PC-9 (cell line): ENCODE data around the gene CHST11. TPM values are rescaled to one million over a fixed set of nuclear protein-coding genes. Genes with fewer than 3 reads are reported as not detected.

Experiments
- BruUV-seq: library from RNA; stranded (reverse); fragments of 400-500 nt; replicated peaks from 2 replicates; lab custom pipeline; 2021; lab: Mats Ljungman, UMichigan
- CTCF ChIA-PET: fragments of 300-600 bp; sonication (Branson Sonifier 250); formaldehyde crosslinking; loops from one replicate; lab custom pipeline; 2022; ENCODE audit warnings: antibody characterized with exemption; lab: Charles Lee
- POLR2A ChIA-PET: fragments of 300-600 bp; sonication (Branson Sonifier 250); formaldehyde crosslinking; loops from one replicate; lab custom pipeline; 2022; ENCODE audit warnings: antibody characterized with exemption; ENCODE audit not compliant: unreplicated experiment; lab: Charles Lee
- DNase-seq, 2 experiments: peaks; one replicate each; pipeline versions ENCODE4 v3.0.0 to v3.0.0-alpha.2; 2015 to 2022; ENCODE audit warnings: mixed read lengths in 1 of 2
- H2AFZ ChIP-seq: fragments of 200-600 bp; sonication (generic); 2 replicates; pipeline ENCODE4 v1.8.1; 2017; ENCODE audit warnings: antibody characterized with exemption
- H3F3A ChIP-seq: fragments of 200-600 bp; sonication (generic); 2 replicates; pipeline ENCODE4 v1.8.1; 2017; ENCODE audit warnings: antibody characterized with exemption, mild to moderate bottlenecking, low read depth; ENCODE audit not compliant: insufficient read depth
- H3K27ac ChIP-seq: fragments of 200-600 bp; sonication (generic); 2 replicates; pipeline ENCODE4 v1.6.1; 2016; ENCODE audit warnings: mixed run types
- H3K27me3 ChIP-seq: fragments of 200-600 bp; sonication (generic); 2 replicates; pipeline ENCODE4 v1.6.1; 2016; ENCODE audit warnings: low read depth, mixed run types; ENCODE audit not compliant: insufficient read depth
- H3K36me3 ChIP-seq: fragments of 200-600 bp; sonication (generic); 2 replicates; pipeline ENCODE4 v1.6.1; 2016; ENCODE audit warnings: low read depth, mixed run types
- H3K4me1 ChIP-seq: fragments of 200-600 bp; sonication (generic); replicated peaks from 2 replicates; pipeline ENCODE4 v1.6.1; 2016; ENCODE audit warnings: mixed run types; ENCODE audit not compliant: insufficient read depth
- H3K4me2 ChIP-seq: fragments of 200-600 bp; sonication (generic); 2 replicates; pipeline ENCODE4 v1.6.1; 2017; ENCODE audit warnings: mixed run types
- H3K4me3 ChIP-seq: fragments of 200-600 bp; sonication (generic); 2 replicates; pipeline ENCODE4 v1.6.1; 2016; ENCODE audit warnings: mixed run types
- H3K79me2 ChIP-seq: fragments of 200-600 bp; sonication (generic); 2 replicates; pipeline ENCODE4 v1.6.1; 2017; ENCODE audit warnings: low read depth, mixed run types
- H3K9me2 ChIP-seq: fragments of 200-600 bp; sonication (generic); 2 replicates; pipeline ENCODE4 v1.8.1; 2017; ENCODE audit warnings: mild to moderate bottlenecking; ENCODE audit not compliant: insufficient read depth
- H3K9me3 ChIP-seq: fragments of 200-600 bp; sonication (generic); 2 replicates; pipeline ENCODE4 v1.8.1; 2016; ENCODE audit warnings: low read depth; ENCODE audit not compliant: insufficient read depth
- H4K20me1 ChIP-seq: fragments of 200-600 bp; sonication (generic); 2 replicates; pipeline ENCODE4 v1.8.1; 2017; ENCODE audit not compliant: insufficient read depth
- CTCF ChIP-seq: fragments of 200-600 bp; sonication (generic); conservative IDR thresholded peaks from 2 replicates; pipeline ENCODE4 v1.6.1; 2017; ENCODE audit warnings: mixed run types, antibody characterized with exemption, mild to moderate bottlenecking, moderate library complexity
- EZH2 ChIP-seq: fragments of 200-600 bp; sonication (generic); IDR thresholded peaks from 2 replicates; pipeline ENCODE4 v1.8.0; 2017; ENCODE audit warnings: antibody characterized with exemption, low read depth
- intact Hi-C: fragments of 100-400 bp; cut with micrococcal nuclease; formaldehyde crosslinking; loops from one replicate; pipeline ENCODE4 v1.10.0; 2022; ENCODE audit not compliant: unreplicated experiment
- total RNA-seq: library from RNA; stranded (reverse); gene quantifications from 2 replicates; pipeline ENCODE4 v1.2.3, GENCODE V29; 2021

Gene CHST11
- total RNA-seq, 1 experiment from 2014 or later: 39.9 TPM

GRCh38 chr12:104446646-104447421, 9.9 kb upstream of the CHST11 start:
- no peak for TF ChIP-seq EZH2
- TF ChIP-seq CTCF: no peak
- Histone ChIP-seq H3F3A (no peaks in the 10 kb centered on the region), H2AFZ (no peak overlapping the region), H3K4me3 (no peak overlapping the region), H3K4me1 (no peaks in the 10 kb centered on the region), H3K27ac (no peak overlapping the region), H3K9me2 (no peaks in the 10 kb centered on the region), H3K27me3 (no peaks in the 10 kb centered on the region), H3K79me2 (no peaks in the 10 kb centered on the region), H3K36me3 (no peaks in the 10 kb centered on the region), H3K4me2 (no peak overlapping the region), H3K9me3 (no peaks in the 10 kb centered on the region), H4K20me1 (no peaks in the 10 kb centered on the region)
- DNase-seq: no peak
- intact Hi-C loops: no loop called here
- POLR2A ChIA-PET: no interaction called here
- CTCF ChIA-PET: no interaction called here
- BruUV-seq: no TSS peak

- CTCF ChIA-PET: no interaction called here
- intact Hi-C loops: no loop called here
- POLR2A ChIA-PET: no interaction called here
These were observed 8.7 kb upstream of the CHST11 start for GRCh38 chr12:104448031-104448430.

GRCh38 chr12:104448451-104448850, 8.3 kb upstream of the CHST11 start:
- Histone ChIP-seq H3F3A (no peaks in the 10 kb centered on the region), H3K9me3 (no peaks in the 10 kb centered on the region), H3K4me1 (no peaks in the 10 kb centered on the region), H3K4me3 (no peak overlapping the region), H3K9me2 (no peaks in the 10 kb centered on the region), H2AFZ (no peak overlapping the region), H3K4me2 (no peak overlapping the region), H3K79me2 (no peaks in the 10 kb centered on the region), H3K36me3 (no peaks in the 10 kb centered on the region), H3K27ac (no peak overlapping the region), H4K20me1 (no peaks in the 10 kb centered on the region), H3K27me3 (no peaks in the 10 kb centered on the region)
- TF ChIP-seq CTCF (no peak), EZH2 (no peak)
- BruUV-seq: no TSS peak
- DNase-seq: no peak
- intact Hi-C loops: no loop called here
- ChIA-PET CTCF (no interaction called here), POLR2A (no interaction called here)

More at GRCh38 chr12:104448031-104448430, 8.7 kb upstream of the CHST11 start:
- Histone ChIP-seq H2AFZ (no peak overlapping the region), H3K79me2 (no peaks in the 10 kb centered on the region), H3K4me2 (no peak overlapping the region), H3K27ac (no peak overlapping the region), H3K9me3 (no peaks in the 10 kb centered on the region), H3K36me3 (no peaks in the 10 kb centered on the region), H3F3A (no peaks in the 10 kb centered on the region), H3K27me3 (no peaks in the 10 kb centered on the region), H3K4me1 (no peaks in the 10 kb centered on the region), H3K9me2 (no peaks in the 10 kb centered on the region), H3K4me3 (no peak overlapping the region), H4K20me1 (no peaks in the 10 kb centered on the region)
- DNase-seq: no peak
- BruUV-seq: no TSS peak
- TF ChIP-seq CTCF (no peak), EZH2 (no peak)
